Measurements from ENCODE around the gene HRH4. TPM values are rescaled to one million over a fixed set of nuclear protein-coding genes. Genes with fewer than 3 reads are reported as not detected.

The HRH4 gene
- total and polyA plus RNA-seq, 7 donors, result 0.04 to 0.21 (median 0.08) TPM; not detected in 3

DNA sequence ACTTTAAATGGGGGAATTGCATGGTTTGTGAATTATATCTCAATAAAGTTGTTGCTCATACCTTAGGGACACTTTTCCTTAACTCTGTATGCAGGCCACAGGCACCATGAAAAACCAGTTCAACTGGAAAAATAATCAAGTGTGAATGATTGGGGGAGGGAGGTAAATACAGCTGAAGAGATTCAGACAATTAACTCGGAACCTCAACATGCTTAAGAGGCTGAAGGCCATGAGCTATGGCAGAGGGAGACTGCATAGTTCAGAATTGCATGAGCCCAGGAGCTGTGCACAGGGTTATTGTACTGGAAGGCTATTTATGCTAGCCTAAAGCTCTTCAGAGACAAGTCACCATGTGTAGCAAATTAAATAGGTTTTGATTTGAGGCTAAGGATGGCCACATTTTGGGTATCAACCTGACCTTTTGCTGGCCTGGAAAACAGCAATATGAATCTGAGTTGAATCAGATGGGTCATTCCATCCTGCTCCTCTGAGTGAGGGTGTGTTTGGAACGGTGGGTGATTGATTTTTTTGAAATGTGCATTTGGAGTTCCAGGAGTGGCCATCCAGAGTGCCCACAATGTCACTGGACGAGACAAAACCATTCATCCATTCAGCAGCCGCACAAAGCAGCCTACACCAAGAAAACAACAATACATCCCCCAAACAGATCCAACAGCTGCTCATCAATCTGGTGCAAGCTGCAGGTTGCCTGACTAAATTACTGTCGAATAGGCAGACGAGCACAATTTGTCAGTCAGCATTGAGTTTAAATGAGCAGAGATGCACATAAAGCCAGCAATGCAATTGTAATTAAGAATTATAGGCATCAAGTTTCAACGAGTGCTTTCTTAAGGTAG is 42.5 kb downstream of the HRH4 start:
- H3K27me3 ChIP-seq (ENCODE audit: insufficient read depth in 3 of 3, low read length in 2 of 3), result no peaks in the 10 kb centered on the region
- no peaks in the 10 kb centered on the region for H3K36me3 ChIP-seq (ENCODE audit: insufficient read depth in 1 of 2, low read depth in 1 of 2)
- DNase-seq (no peak), ATAC-seq (no peak)
- TF ChIP-seq, protein P1, sequence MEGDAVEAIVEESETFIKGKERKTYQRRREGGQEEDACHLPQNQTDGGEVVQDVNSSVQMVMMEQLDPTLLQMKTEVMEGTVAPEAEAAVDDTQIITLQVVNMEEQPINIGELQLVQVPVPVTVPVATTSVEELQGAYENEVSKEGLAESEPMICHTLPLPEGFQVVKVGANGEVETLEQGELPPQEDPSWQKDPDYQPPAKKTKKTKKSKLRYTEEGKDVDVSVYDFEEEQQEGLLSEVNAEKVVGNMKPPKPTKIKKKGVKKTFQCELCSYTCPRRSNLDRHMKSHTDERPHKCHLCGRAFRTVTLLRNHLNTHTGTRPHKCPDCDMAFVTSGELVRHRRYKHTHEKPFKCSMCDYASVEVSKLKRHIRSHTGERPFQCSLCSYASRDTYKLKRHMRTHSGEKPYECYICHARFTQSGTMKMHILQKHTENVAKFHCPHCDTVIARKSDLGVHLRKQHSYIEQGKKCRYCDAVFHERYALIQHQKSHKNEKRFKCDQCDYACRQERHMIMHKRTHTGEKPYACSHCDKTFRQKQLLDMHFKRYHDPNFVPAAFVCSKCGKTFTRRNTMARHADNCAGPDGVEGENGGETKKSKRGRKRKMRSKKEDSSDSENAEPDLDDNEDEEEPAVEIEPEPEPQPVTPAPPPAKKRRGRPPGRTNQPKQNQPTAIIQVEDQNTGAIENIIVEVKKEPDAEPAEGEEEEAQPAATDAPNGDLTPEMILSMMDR (IDR thresholded peaks at IDR 0.05), result no peak
- H3K4me3 ChIP-seq, result no peak overlapping the region
- H3K9me3 ChIP-seq, result no peaks in the 10 kb centered on the region
- no peaks in the 10 kb centered on the region for H3K4me1 ChIP-seq
- intact Hi-C loops (cut with DNase I), result no loop called here
- H3K27ac ChIP-seq, result no peak overlapping the region
- WGBS, 3 donors, result 65 to 72% (median 65%) methylated on average over 7 of the region's 7 CpGs

DNA sequence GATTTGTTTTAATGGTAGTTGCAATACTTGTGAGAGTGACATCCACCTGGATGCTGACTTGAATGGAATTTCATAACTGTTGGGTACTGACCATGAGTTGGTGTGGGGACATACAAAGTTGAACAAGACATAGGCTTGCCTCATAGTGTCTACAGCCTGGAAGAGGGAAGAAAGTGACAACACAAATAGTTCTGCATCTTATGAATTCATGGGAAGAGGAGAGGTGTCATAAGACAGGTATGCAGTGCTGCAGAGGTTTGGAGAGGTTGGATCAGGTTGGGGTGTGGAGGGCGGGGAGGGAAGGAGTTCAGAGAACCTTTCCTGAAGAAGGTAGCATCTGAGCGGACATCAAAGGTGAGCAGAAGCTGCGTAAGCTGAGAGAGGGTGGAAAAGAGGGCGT is 44.0 kb downstream of the HRH4 start:
- Histone ChIP-seq H3K27me3 (ENCODE audit: insufficient read depth in 3 of 3, low read length in 2 of 3) (no peaks in the 10 kb centered on the region), H3K4me3 (no peak overlapping the region), H3K27ac (no peak overlapping the region), H3K36me3 (ENCODE audit: insufficient read depth in 1 of 2, low read depth in 1 of 2) (no peaks in the 10 kb centered on the region), H3K4me1 (no peaks in the 10 kb centered on the region), H3K9me3 (no peaks in the 10 kb centered on the region)
- intact Hi-C loops (cut with DNase I), result no loop called here
- TF ChIP-seq, protein P1 (IDR thresholded peaks at IDR 0.05), result no peak
- 77 to 92% (median 89%) methylated on average over 4 of the region's 4 CpGs for WGBS, 3 donors
- ATAC-seq (no peak), DNase-seq (no peak)

DNA sequence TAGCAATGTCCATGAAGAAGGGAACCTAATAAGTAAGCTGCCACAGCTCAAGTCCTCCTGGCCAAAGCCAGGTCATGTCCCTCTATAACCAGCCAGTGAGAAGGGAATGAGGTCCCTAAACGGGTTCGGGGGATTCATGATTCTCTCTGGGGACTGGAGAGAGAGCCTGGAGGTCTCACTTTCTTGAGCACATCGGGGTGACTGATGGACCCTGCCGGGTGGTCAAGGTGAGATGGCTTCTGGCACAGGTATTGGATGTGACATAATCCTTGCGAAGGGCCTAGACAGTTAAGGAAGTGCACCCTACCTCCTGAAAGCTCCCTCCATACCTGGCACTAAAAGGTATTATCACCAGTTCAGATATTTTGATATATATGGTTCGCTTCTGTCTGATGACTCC is 45.7 kb downstream of the HRH4 start:
- intact Hi-C loops (cut with DNase I), result no loop called here
- no peak for ATAC-seq
- Histone ChIP-seq H3K4me3 (no peak overlapping the region), H3K27me3 (ENCODE audit: insufficient read depth in 3 of 3, low read length in 2 of 3) (no peaks in the 10 kb centered on the region), H3K4me1 (no peaks in the 10 kb centered on the region), H3K9me3 (no peaks in the 10 kb centered on the region), H3K27ac (no peak overlapping the region), H3K36me3 (ENCODE audit: insufficient read depth in 1 of 2, low read depth in 1 of 2) (no peaks in the 10 kb centered on the region)
- DNase-seq, result no peak
- TF ChIP-seq, protein P1 (IDR thresholded peaks at IDR 0.05), result no peak
- 83 to 94% (median 91%) methylated on average over 6 of the region's 6 CpGs for WGBS, 3 donors

DNA sequence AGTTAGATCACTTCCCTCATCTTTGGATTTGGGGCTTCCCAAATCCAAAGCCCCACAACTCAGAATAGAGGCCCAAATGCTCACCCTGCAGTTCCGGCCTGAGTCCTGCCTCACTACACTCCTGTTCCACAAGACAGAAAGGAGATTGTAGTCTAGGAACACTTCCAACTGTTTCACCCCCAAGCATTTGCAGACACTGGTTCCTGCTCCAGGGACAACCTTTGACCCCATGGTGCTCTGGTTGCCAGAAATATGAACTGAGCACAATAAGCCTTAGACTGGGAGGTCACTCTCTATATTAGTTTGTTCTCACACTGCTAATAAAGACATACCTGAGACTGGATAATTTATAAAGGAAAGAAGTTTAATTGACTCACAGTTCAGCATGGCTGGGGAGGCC is 49.0 kb downstream of the HRH4 start:
- 86 to 100% (median 86%) methylated on average over 1 of the region's 1 CpG for WGBS, 3 donors
- DNase-seq, result no peak
- Histone ChIP-seq H3K27ac (no peak overlapping the region), H3K4me1 (no peaks in the 10 kb centered on the region), H3K36me3 (ENCODE audit: insufficient read depth in 1 of 2, low read depth in 1 of 2) (no peaks in the 10 kb centered on the region), H3K4me3 (no peak overlapping the region), H3K9me3 (no peaks in the 10 kb centered on the region), H3K27me3 (ENCODE audit: insufficient read depth in 3 of 3, low read length in 2 of 3) (no peaks in the 10 kb centered on the region)
- ATAC-seq, result no peak
- TF ChIP-seq, protein P1 (IDR thresholded peaks at IDR 0.05), result no peak
- intact Hi-C loops (cut with DNase I), result no loop called here

DNA sequence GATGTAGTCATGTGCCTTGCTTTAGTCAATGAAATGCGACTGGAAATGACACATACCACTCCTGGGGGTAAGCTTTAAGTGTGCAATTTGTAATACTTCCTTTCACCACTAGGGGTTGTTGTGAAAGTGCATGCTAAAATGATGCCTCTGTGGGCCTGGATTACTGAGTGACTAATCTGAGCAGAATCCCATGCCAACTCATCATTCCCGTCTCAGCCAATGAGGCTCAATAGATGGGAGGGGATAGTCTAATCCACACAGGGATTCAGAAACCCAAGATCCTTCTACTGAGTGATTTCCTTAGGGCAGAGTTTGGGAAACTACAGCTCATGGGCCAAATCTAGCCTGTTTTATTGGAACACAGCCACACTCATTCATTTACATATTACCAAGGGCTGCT is 54.0 kb downstream of the HRH4 start:
- ATAC-seq (no peak), DNase-seq (no peak)
- intact Hi-C loops (cut with DNase I), result no loop called here
- Histone ChIP-seq H3K4me3 (no peak overlapping the region), H3K36me3 (ENCODE audit: insufficient read depth in 1 of 2, low read depth in 1 of 2) (no peaks in the 10 kb centered on the region), H3K27me3 (ENCODE audit: insufficient read depth in 3 of 3, low read length in 2 of 3) (no peaks in the 10 kb centered on the region), H3K9me3 (no peaks in the 10 kb centered on the region), H3K4me1 (no peaks in the 10 kb centered on the region), H3K27ac (no peak overlapping the region)
- 64 to 76% (median 69%) methylated on average over 2 of the region's 2 CpGs for WGBS, 3 donors
- TF ChIP-seq, protein P1 (IDR thresholded peaks at IDR 0.05), result peak; percentile 34

All from psoas muscle (tissue), 8 donors.